Esophagus squamous epithelium (tissue), 4 donors: Measurements from ENCODE around the gene PGK1.

Experiments
- CTCF ChIP-seq, 6 experiments: fragments of 450-650 bp in 4 of 6; fragments of 200-600 bp in 2 of 6; sonication (generic) in 2 of 6; IDR thresholded peaks; one replicate each; pipeline ENCODE4 v1.5.1; 2016 to 2019; ENCODE audit warnings: antibody characterized with exemption in 6 of 6, mild to moderate bottlenecking in 4 of 6, moderate library complexity in 4 of 6
- POLR2A ChIP-seq, 4 donors: fragments of 450-650 bp; IDR thresholded peaks; one replicate each; pipeline ENCODE4 v1.6.1; 2017; ENCODE audit warnings: antibody characterized with exemption in 4 of 4, mild to moderate bottlenecking in 4 of 4, moderate library complexity in 3 of 4

- TF ChIP-seq CTCF (IDR thresholded peaks at IDR 0.05) (no peak), POLR2A (IDR thresholded peaks at IDR 0.05) (peak in 2 of 4 donors; percentile 37 to 50)
Observed at GRCh38 chrX:78139160-78140123, 35.4 kb downstream of the PGK1 start, which contains the start of gene TAF9B.
